Stimulated activated CD4-positive, alpha-beta T cell treated with anti-CD3 and anti-CD28 coated beads, Interleukin-15, amount 100 ng/mL, for 24 hours (primary cell): Measurements from ENCODE around the gene CNR2.
"Not testable (repeated sequence)": the region's sequence is repeated elsewhere in the genome, so short reads cannot be mapped to it uniquely, and the experiment has no call there.

Experiments
- DNase-seq: peaks from one replicate; pipeline ENCODE4 v3.0.0-alpha.2; 2020

CNR2 gene

DNA sequence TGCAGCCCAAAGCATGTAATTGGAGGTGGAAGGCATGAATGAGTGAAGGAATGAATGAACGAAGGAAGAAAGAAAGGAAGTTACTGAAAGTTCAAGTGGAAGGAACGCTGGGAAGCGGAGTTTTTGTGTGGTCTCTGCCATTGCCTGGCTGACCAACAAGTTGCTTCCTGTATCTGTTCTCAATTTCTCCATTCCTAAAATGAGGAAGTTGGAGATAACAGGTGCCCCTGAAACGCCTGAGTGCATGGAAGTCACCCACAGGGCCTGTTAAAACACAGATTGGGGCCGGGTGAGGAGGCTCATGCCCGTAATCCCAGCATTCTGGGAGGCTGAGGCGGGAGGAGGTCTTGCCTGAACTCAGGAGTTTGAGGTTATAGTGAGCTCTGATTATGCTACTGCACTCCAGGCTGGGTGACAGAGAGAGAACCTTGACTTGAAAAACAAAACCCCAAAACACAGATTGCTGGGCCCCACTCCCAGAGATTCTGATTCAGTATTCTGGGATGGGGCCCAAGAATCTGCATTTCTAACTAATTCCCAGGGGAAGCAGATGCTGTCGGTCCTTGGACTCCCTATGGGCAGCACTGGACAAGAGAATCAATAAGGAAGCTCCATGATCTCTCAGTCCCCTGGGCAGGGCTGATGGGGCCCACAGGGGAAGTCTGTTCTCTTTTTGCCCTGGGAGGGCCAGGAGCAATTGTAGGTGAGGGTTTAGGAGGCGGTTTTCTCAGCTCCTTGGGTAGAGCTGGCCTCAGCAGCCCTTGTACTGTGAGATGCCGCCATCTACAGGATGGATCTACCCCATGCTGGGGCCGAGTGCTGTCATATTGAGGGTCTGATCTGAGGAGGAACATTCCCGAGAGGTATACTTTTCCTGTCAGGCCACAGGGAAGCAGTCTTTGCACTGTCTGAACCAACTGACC lies 3.3 kb upstream of the CNR2 start:
- DNase-seq = peak; percentile 61

DNA sequence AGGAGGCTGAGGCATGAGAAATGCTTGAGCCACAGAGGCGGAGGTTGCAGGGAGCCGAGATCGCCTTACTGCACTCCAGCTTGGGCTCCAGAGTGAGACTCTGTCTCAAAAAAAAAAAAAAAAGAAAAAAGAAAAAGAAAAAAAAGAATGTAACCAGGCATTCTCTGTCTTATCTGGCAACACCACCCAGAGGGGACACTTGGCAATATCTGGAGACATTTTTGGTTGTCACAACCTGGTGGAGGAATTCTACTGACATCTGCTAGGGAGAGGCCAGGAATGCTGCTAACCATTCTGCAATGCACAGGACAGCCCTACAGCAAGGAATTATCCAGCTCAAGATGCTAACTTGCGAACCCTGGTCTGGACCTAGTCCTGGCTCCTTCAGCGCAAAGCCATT lies 2.3 kb upstream of the CNR2 start:
- DNase-seq = no peak

DNA sequence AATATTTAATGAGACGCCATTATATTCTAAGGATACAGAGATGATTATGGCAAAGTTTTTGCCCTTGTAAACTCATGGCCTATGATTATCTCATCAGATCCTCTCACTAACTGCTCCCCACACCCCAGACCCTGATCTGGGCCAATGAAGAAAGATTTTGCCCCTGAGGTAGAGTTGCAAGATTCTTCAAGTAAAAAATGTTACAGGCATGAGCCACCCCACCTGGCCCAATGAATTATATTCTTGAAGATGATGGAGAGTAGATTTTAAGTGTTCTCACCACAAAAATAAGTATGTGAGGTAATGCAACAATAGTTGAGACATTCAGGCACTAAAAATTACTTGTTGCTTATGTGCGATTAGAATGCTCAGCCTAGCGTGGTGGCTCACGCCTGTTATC lies 1.8 kb upstream of the CNR2 start:
- DNase-seq = no peak

DNA sequence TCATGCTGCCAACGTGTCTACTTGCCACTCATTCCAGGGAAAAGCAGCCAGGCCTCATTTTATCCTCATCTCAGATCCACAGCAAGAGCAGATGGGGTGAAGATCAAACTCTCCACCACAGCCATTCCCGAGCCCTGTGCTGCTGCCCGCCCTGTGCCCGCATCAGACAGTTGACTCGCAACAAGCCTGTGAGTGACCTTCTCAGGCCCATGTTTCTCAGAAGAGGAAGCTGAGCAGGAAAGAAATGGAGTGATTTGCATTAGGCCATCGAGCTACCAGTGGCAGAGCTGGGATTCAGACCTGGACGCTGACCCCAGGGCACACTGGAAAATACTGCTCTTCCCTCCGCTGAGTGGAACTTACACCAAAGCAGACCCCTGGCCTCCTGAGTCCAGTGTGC lies 1.2 kb downstream of the CNR2 start:
- DNase-seq = no peak

DNA sequence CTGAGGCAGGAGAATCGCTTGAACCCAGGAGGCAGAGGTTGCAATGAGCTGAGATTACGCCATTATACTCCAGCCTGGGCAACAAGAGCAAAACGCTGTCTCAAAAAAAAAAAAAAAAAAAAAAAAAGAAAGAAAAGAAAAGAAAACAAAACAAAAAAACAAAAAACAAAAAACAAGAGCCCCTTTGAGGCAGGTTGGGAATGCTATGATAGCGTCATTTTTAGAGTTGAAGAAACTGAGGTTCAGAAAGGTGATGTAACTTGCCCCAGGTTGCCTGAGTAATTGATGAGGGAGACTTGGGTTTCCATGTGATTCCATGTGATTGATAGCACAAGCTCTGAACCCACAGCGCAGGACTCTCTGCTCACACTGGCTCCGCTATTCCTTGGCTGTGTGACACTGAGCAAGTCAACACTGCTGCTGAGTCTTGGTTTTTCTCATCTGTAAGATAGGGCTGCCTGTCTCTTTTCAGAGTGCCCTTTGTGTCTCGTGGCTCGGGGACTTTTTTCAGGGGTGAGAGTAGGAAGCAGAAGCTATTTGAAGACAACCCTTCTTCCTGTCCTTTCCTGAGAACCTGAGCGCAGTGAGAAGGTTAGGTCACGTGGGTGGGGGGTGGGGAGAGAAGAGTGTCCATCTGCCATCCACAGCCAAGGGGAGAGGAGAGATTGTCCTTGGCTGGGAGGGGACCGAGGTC lies 2.5 kb downstream of the CNR2 start:
- no peak for DNase-seq

DNA sequence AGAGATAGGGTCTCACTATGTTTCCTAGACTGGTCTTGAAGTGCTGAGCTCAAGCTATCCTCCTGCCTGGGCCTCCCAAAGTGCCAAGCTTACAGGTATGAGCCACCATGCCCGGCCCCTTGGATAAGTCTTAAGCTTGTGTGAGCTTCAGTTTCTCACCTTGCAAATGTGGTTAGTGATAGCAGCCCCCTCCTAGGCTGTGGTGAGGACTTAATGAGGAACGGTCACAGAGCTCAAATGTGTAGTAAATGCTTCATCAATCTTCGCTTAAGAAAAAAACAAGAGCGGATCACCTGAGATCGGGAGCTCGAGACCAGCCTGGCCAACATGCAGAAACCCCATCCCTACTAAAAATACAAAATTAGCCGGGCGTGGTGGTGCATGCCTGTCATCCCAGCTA lies 3.0 kb downstream of the CNR2 start:
- no peak for DNase-seq

DNA sequence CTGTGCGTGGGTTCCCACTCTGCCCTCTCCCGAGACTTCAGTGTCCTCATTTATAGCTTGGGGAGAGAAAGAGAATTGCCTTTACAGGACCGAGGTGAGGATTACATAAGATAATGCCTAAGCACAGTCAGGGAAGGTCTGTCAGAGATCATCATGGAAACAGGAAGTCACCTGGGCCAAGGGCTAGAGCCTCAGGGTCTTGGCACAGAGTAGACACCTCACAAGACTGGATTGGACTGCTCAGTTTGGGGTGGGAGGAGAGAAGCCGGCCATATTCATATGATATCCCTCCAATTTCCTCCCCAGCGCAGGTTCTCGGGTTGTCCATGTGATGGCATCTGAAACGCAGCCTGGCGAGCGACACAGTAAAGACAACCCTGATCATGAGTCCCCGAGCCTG lies 3.8 kb downstream of the CNR2 start:
- no peak for DNase-seq

DNA sequence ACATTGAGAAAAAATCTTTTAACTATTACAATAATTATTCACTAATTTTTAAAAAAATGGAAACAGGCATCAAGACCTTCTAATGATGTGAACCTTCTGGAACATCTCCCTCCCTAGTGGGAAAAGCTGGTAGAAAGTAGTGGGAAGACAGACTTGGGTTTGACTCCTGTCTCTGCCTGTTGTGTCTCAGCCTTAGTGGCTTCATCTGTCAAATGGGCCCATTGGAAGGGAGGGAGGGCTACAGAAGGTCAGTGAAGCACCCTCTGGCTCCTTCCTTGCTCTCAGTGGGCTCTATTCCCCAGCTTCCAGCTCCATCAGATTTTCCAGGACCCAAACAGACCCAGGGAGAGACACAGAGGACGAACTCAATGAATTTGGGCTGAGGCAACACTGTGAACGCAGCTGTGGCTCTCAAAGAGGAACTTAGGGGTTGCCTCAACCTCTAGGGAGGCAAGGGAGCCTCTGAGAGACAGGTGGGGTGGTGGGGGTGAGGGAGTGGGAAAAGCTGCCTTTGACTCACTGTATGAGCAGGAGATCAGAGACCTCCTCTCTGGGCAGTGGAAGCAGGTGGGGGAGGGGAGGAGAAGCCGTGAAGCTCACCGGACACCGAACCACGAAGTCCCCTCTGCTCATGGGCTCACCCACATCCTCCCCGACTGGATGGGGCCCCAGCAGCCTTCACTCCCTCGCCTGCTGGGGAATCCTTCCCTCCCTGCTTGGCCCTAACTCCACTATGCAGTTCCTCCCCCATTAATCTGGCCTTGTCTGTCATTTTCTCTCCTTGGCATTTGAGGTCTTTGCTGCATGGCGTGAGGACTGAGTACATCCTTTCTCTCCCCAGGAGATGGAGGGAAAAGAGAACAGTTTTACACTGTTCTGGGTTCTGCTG lies 4.5 kb downstream of the CNR2 start:
- DNase-seq = peak; percentile 16

DNA sequence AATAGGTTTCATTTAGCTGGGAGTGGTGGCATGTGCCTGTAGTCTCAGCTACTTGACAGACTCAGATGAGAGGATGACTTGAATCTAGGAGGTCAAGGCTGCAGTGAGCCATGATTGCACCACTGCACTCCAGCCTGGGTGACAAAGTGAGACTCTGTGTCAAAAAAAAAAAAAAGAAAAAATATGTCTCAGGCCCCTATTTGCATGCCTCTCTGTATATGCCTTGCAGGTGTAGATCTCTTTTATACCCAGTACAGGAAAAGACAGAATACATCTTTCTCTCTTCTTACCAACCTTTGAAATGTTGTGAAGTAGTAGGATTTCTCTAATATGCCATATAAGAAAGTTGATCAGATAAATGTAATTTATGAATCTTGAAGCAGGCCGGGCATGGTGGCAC lies 6.4 kb downstream of the CNR2 start:
- DNase-seq = no peak

DNA sequence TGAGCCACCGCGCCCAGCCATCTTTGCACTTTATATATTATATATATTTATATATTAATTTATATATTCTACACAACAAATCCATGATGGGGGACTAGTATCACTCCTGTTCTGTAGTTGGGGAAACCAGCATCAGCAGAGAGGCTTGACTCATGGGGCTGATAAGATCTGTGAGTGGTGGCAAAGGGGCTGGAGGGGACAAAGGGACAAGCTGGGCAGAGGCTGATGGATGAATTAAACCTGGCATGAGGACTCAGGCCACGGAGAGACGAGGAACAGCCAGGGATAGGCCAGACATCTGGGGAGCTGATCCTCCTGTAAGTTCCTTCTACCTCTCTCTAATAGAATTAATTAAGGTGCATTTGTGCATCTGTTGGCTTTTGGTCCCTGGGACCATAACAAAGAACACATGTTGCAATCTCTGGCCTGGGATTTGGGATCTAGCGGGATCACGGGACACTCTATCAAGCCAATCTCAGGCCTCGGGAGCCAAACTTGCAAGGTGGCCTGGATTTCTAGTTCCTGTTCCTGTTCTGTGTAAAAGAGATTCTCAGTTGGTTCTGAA lies 7.6 kb downstream of the CNR2 start:
- no peak for DNase-seq

DNA sequence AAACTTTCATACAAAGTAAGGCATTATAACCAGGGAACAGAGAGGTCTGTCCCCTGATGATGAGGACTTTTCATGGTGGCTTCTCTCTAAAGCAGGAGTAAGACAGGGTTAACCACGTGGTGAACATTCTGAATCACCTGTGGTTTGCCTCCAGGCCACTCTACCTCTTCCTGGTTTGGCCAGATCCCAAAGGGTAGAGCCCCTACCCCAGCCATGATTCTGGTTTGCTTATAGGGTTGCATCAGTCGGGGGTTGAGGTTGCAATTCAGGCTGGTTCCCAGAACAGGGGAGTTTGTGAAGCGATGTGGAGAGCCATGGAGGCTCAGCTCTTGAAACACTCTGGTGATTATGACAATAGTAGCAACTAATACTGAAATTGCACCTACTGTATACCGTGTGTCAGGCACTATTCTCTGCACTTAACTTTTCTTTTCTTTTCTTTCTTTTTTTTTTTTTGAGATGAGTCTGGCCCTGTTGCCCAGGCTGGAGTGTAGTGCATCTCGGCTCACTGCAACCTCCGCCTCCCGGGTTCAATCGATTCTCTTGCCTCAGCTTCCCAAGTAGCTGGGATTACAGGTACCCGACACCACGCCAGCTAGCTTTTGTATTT lies 8.3 kb downstream of the CNR2 start:
- DNase-seq = peak; percentile 48

DNA sequence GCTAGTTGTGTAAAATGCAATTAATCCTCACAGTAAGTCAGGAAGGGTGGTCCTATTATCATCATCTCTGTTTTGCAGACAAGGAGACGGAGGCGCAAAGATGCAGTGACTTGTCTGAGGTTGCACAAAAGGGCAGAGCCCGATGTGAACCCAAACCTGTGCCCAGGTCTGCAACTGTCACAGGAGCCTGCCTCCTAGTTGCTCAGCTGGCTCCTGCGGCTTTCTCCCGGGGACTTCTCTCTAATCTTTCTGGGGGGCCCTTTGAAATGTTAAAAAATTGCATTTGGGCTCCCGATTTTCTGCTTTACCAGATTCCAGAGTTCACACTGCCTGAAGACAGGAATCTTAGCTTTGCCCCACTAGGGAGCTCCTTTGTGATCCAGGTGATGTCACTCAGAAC lies 9.4 kb downstream of the CNR2 start:
- DNase-seq = no peak

DNA sequence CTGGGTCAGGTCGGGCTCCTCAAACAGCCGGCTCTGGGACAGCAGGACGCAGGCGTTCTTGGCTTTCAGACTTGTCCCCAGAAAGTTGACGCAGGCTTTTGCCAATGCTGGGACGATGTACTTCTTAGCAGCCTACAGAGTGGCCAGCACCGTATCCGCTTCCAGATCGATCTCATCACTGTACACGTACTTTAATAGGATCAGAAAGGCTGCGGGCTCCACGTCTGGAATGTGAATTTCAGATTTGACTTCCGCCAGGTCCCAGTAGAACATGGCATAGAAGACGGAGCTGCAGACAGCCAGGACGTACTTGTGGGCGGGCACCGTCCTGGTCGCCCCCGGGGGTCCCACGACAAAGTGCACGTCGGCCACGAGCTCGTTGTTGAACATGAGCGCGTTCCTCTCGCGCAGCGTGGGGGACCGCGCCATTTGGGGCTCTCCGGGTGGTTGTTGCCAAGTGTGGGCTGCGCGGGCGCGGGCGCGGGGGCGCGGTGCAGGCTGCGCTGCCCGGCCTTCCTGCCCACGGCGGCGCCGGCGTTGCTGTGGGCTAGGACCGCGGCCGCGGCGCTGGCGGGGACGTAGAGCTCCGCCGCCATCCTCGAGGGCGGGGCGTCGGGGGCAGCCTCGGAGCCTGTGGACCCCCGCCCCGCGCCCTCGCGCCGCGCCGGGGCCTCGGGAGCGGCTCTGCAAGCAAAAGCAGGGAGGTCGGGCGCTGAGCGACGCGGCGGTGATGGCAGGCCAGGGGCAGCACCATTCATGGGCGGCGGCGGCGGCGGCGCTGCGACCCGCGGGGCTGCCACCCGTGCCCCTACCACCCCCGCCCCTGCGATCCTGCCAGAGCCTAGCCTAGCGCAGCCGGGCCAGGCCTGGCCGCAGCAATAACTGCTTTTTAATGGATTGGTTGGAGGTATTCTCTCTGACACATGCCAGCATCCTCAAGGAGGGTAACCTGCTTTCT lies 10.6 kb downstream of the CNR2 start:
- DNase-seq = no peak

DNA sequence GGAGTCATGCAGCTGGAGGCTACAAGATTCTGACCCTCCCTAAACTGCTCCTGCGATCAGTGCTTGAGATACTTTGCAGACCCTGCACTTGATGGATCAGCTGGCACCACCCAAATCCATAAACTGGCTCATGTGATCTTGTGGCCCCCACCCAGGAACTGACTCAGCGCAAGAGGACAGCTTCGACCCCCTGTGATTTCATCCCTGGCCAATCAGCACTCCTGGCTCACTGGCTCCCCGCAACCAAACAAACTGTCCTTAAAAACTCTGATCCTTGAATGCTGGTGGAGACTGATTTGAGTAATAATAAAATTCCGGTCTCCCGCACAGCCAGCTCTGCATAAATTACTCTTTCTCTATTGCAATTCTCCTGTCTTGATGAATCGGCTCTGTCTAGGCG lies 13.1 kb downstream of the CNR2 start:
- DNase-seq = not testable (repeated sequence)

DNA sequence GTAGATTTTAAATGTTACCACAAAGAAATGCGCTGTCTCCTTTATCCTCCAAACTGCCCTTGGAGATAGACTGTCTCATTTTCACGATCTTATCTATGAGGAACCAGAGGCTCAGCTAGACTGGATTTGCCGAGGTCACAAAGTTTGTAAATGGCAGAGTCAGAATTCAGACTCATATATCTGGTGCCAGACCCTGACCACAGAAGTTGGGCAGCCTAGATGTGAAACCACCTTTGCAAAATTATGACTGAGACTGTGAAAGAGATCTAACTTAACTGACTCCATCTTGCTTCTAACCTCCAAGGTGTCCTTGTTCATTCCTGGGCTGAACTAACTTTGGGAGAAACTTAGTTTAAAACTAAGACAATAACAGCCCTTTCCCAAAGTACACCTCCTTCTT lies 14.1 kb downstream of the CNR2 start:
- DNase-seq = no peak

DNA sequence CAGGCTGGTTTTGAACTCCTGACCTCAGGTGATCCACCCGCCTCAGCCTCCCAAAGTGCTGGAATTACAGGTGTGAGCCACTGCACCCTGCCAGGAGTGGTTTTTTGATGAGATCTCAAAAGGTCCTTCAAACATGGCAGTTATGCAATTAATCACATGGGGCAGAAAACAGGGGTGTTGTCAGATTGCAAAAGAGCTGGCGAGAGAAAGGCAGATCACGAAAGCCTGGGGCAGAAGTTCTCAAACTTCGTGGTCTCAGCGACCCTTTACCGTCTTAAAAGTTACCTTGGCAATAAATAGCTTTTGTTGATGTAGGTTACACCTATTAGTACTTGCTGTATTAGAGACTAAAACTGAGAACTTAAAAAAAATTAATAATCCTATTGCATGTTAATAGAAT lies 16.1 kb downstream of the CNR2 start:
- no peak for DNase-seq

DNA sequence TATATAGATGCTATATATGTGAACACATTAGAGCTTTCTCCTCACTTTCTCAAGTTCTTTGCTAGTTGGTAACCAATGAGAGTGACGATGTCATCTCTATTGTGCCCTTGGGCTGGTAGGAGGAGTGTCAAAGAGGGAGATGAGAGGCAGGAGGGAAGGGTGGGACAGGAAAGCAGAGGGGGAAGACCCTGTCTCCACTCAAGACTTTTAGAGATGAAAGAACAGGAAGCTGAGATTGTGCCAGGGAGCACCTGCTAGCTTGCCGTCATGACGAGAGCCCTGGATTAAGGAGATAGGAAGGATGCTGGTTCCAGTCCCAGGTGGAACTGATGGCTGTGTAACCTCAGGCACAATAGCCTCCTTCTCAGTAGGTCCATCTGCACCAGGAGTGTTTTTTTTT lies 16.7 kb downstream of the CNR2 start:
- DNase-seq = no peak

DNA sequence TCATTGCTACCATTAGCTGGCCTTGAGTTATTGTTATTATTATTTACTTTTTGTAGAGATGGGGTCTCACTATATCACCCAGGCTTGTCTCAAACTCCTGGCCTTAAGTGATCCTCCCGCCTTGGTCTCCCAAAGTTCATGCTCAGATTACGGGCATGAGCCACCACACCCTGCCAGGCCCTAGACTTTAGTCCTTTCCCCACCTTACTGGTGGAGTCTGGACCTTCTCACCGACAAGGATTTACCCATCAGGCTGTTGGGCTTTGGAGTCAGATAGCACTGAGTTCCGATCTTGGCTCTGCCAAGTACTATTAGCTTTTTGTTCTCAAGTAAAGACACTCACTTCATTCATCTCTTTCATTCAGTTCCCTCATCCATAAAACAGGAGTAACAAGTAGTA lies 17.2 kb downstream of the CNR2 start:
- DNase-seq = no peak

DNA sequence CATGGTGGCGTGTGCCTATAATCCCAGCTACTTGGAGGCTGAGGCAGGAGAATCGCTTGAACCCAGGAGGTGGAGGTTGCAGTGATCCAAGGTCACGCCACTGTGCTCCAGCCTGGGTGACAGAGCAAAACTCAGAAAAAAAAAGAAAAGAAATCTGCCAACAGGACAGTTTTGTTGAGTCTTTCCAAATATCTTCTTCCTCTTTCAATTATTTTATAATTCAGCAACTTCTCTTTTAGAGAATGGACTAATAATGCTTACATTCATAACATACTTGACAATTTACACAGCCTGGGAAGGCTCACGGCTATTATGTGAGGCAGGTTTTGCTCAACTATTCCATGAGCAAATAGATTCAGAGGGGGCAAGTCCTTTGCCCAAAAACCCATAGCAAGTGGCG lies 18.1 kb downstream of the CNR2 start:
- no peak for DNase-seq

DNA sequence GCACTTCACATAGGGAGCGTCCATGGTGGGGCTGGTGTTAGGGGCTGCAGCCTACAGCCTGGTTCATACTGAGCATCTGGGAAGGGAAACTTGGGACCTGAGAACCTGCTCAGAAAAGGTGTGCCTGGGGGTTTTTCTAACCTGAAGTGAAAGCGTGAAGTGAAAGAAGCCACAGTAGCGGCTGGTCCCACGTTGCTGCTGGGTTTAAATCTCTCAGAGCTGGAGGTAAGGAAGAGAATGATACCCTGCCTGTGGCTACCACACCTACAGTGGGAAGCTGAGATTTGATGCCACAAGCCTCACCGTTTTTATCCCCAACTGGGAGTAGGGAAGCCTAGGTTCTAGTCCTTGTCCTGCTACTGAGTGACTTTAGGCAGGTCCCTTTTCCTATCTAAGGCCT lies 24.1 kb downstream of the CNR2 start:
- DNase-seq = no peak

DNA sequence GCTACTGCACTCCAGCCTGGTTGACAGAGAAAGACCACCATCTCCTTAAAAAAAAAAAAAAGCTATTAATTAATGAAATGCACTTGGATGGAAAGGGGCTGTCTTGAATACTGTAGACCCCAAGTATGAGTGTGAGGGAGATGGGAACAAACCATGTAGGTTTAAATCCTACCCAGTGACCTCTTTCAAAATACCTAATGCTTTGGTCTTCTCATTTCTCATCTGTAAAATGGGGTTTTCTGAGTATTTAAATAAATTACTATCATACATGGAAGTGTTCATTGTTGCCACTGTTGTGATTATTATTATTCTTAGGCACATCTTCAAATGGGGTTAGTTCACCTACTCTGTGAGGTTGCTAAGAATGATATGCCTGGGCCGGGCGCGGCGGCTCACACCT lies 27.9 kb downstream of the CNR2 start:
- DNase-seq = no peak

DNA sequence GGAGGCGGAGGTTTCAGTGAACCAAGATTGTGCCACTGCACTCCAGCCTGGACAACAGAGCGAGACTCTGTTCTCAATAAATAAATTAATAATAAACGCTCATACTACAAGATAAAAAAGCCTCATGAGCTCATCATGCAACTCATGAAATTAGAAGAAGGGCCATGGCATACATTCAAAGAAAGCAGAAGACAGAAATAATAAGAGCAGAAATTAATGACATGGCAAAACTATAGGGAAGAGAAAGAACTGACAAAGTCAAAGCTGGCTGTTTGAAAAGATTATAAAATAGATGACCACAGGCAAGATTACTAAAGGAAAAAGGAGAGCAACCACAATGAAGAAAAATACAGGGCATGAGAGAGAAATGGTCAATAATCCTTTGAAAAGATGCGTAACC lies 30.4 kb downstream of the CNR2 start:
- DNase-seq = no peak
